Uterus (tissue), 4 donors: Measurements from ENCODE around the gene GABRB1. TPM values are rescaled to one million over a fixed set of nuclear protein-coding genes. Genes with fewer than 3 reads are reported as not detected.

Experiments used
- DNase-seq, 2 donors: peaks; one replicate each; pipeline ENCODE4 v3.0.0-alpha.2; 2019 to 2020
- H3K27ac ChIP-seq, 2 donors: fragments of 200-600 bp; sonication (generic); 1 replicate in 1 of 2; 2 replicates in 1 of 2; pipeline ENCODE4 v1.5.1; 2016 to 2018
- H3K27me3 ChIP-seq, 2 donors: fragments of 200-600 bp; sonication (generic); one replicate each; pipeline ENCODE4 v1.5.1; 2018 to 2019; ENCODE audit warnings: control low read depth in 1 of 2
- H3K36me3 ChIP-seq, 2 donors: fragments of 200-600 bp; sonication (generic); one replicate each; pipeline ENCODE4 v1.5.1; 2019; ENCODE audit warnings: control low read depth in 1 of 2
- H3K4me1 ChIP-seq, 2 donors: fragments of 200-600 bp; sonication (generic); one replicate each; pipeline ENCODE4 v1.5.1; 2018 to 2019; ENCODE audit warnings: control low read depth in 1 of 2
- H3K4me3 ChIP-seq, 2 donors: fragments of 200-600 bp; sonication (generic); 1 replicate in 1 of 2; 2 replicates in 1 of 2; pipeline ENCODE4 v1.5.1; 2018 to 2019; ENCODE audit warnings: mild to moderate bottlenecking in 1 of 2
- H3K9me3 ChIP-seq, 2 donors: fragments of 200-600 bp; sonication (generic); one replicate each; pipeline ENCODE4 v1.5.1; 2019; ENCODE audit warnings: control low read depth in 1 of 2
- POLR2A ChIP-seq, 2 donors: fragments of 450-650 bp; IDR thresholded peaks; one replicate each; pipeline ENCODE4 v1.6.1; 2016; ENCODE audit warnings: antibody characterized with exemption in 2 of 2, mild to moderate bottlenecking in 1 of 2, moderate library complexity in 1 of 2
- intact Hi-C: fragments of 100-400 bp; cut with DNase I; formaldehyde crosslinking; loops from one replicate; pipeline ENCODE4 v1.15.1; 2023; ENCODE audit warnings: low total_unique reads
- total RNA-seq, 4 donors: library from RNA; depleted of rRNA in 3 of 4; stranded (reverse); fragments of >200 nt in 3 of 4; gene quantifications; one replicate each; pipeline versions ENCODE4 v1.1.0 to v1.2.4, GENCODE V29; 2014 to 2023
- TF ChIP-seq, protein P1 (sequence below), 4 experiments: fragments of 200-600 bp in 2 of 4; fragments of 450-650 bp in 2 of 4; sonication (generic) in 2 of 4; IDR thresholded peaks; one replicate each; pipeline ENCODE4 v1.5.1; 2016 to 2019; ENCODE audit warnings: antibody characterized with exemption in 4 of 4, mild to moderate bottlenecking in 2 of 4, moderate library complexity in 1 of 4
- donor health status: DM: yes; HTN: yes; CAD: no.

The GABRB1 gene
- total RNA-seq, 4 donors from 2014 or later: 1.2 to 1.5 TPM; not detected in 2

DNA sequence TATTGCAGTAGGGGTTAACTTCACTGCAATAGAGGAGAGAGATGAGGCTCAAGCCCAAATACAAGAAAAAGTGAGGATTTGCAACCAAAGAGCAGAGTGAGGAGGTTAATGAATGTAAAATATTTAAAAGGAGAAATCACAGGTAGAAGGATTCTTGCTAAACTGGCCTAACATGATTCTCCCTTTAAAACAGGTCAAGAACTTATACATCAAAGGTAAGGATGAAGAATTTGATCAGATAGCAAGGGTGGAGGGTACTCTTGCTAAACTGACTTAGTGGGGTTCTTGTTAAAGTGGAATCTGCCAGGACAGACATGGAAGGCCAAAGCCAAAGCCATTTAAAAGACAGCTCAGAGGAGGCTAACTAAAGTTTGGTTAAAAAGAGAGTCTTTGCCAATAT lies 193.0 kb downstream of the GABRB1 start:
- no peaks in the 10 kb centered on the region for H3K9me3 ChIP-seq
- TF ChIP-seq, protein P1, sequence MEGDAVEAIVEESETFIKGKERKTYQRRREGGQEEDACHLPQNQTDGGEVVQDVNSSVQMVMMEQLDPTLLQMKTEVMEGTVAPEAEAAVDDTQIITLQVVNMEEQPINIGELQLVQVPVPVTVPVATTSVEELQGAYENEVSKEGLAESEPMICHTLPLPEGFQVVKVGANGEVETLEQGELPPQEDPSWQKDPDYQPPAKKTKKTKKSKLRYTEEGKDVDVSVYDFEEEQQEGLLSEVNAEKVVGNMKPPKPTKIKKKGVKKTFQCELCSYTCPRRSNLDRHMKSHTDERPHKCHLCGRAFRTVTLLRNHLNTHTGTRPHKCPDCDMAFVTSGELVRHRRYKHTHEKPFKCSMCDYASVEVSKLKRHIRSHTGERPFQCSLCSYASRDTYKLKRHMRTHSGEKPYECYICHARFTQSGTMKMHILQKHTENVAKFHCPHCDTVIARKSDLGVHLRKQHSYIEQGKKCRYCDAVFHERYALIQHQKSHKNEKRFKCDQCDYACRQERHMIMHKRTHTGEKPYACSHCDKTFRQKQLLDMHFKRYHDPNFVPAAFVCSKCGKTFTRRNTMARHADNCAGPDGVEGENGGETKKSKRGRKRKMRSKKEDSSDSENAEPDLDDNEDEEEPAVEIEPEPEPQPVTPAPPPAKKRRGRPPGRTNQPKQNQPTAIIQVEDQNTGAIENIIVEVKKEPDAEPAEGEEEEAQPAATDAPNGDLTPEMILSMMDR (IDR thresholded peaks at IDR 0.05): no peak
- TF ChIP-seq POLR2A (IDR thresholded peaks at IDR 0.05): no peak
- H3K36me3 ChIP-seq: no peaks in the 10 kb centered on the region
- no peak for DNase-seq
- no peaks in the 10 kb centered on the region for H3K27me3 ChIP-seq
- H3K4me3 ChIP-seq: no peak overlapping the region
- H3K27ac ChIP-seq: no peak overlapping the region
- intact Hi-C loops: no loop called here
- no peaks in the 10 kb centered on the region for H3K4me1 ChIP-seq

DNA sequence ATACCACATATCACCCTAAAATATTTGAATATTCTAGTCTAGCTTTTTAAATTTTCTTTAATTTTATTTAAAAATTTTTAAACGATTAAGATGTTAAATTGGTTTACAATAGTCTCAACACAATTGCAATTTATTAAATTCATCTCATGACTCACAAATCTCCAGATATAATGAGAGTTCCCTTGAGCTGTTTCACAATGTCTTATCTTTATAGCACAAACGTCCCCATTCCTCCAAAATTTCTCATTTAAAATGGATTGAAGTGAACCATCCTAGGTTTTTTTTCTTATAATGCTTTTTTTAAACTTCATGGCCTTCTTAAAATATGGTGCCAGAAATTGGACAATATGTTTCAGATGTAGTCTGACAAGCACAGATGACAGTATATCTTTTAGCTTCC lies 204.4 kb downstream of the GABRB1 start:
- Histone ChIP-seq H3K27ac (no peak overlapping the region), H3K9me3 (no peaks in the 10 kb centered on the region), H3K4me1 (no peaks in the 10 kb centered on the region), H3K4me3 (no peak overlapping the region), H3K36me3 (no peaks in the 10 kb centered on the region), H3K27me3 (no peaks in the 10 kb centered on the region)
- TF ChIP-seq, protein P1 (IDR thresholded peaks at IDR 0.05): no peak
- no peak for TF ChIP-seq POLR2A (IDR thresholded peaks at IDR 0.05)
- no peak for DNase-seq
- intact Hi-C loops: no loop called here

DNA sequence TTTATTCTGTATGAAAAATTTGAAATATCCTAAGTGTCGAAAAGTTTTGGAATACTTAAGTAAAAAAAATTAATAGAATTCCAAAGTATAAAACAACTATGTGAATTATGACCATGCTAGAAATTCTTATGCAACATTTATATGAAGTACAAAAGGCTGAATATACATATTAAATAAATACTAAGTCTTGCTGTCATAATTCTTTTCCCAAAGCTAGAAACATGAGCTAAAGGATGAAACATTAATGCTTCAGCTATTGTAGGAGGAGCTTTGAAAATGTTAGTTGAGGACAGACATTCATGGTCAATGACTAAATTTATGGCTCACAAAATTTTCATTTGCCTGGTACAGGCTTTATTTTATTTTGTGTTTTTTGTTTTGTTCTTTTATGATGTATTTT lies 207.3 kb downstream of the GABRB1 start:
- no peaks in the 10 kb centered on the region for H3K4me1 ChIP-seq
- intact Hi-C loops: no loop called here
- no peak for DNase-seq
- H3K36me3 ChIP-seq: no peaks in the 10 kb centered on the region
- H3K27me3 ChIP-seq: no peaks in the 10 kb centered on the region
- H3K4me3 ChIP-seq: no peak overlapping the region
- H3K9me3 ChIP-seq: no peaks in the 10 kb centered on the region
- TF ChIP-seq, protein P1 (IDR thresholded peaks at IDR 0.05): no peak
- H3K27ac ChIP-seq: no peak overlapping the region

DNA sequence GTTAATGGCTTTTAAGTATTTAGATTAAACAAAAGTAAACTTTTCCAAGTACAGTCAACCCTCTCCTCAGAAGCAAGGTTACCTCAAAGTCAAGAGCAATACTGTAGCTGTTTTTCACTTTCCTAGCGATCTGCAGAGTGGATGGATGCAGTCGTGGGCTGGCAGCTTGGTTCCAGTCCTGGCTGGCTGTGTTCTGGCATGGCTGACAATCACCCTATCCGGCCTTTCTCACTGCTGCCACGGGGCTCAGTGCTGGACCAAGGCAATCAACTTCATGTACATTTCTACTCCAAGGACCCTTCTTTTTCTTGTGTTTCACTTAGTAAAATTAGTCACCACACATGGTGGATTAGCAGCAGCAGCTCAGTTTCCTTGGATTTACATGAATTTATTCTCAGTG lies 208.3 kb downstream of the GABRB1 start:
- H3K36me3 ChIP-seq: no peaks in the 10 kb centered on the region
- intact Hi-C loops: no loop called here
- H3K27ac ChIP-seq: no peak overlapping the region
- no peaks in the 10 kb centered on the region for H3K9me3 ChIP-seq
- no peaks in the 10 kb centered on the region for H3K4me1 ChIP-seq
- H3K4me3 ChIP-seq: no peak overlapping the region
- DNase-seq: no peak
- no peak for TF ChIP-seq POLR2A (IDR thresholded peaks at IDR 0.05)
- TF ChIP-seq, protein P1 (IDR thresholded peaks at IDR 0.05): no peak
- no peaks in the 10 kb centered on the region for H3K27me3 ChIP-seq

DNA sequence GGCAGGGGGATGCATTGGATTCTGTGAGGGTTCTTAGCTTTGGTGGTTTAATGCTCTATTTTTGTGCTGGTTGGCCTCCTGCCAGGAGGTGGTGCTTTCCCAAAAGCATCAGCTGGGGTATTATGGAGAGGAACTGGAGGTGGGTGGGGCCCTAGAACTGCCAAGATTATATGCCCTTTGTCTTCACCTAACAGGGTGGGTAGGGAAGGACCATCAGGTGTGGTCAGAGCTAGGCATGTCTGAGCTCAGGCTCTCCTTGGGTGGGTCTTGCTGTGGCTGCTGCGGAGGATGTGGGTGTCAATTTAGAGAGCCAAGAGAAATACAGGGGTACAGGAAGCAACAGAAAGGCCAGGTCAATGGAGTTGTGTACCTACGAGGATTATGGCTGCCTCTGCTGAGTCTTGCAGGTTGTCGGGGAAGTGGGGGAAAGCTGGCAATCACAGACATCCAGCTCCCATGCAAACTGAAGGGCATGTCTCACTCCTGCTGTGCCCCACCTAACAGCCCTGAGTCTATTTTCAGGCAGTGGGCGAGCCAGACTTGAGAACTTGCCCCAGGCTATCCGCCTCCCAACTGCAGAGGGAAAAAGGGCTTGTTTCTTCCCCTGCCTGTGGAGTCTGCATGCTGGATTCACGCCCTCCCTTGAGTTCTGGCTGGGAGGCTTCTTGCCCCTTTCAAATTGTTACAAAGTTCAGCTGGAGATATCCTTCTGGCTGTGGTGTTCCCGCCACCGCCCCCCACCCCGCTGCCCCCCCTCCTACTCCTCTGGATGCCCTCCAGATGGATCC lies 220.2 kb downstream of the GABRB1 start:
- TF ChIP-seq, protein P1 (IDR thresholded peaks at IDR 0.05): no peak
- no peak for TF ChIP-seq POLR2A (IDR thresholded peaks at IDR 0.05)
- no peaks in the 10 kb centered on the region for H3K9me3 ChIP-seq
- no peaks in the 10 kb centered on the region for H3K4me1 ChIP-seq
- intact Hi-C loops: no loop called here
- DNase-seq: no peak
- no peak overlapping the region for H3K4me3 ChIP-seq
- H3K36me3 ChIP-seq: no peaks in the 10 kb centered on the region
- H3K27ac ChIP-seq: no peak overlapping the region
- no peaks in the 10 kb centered on the region for H3K27me3 ChIP-seq
